Mesenchymal stem cell (in vitro differentiated cells and primary cell): Measurements from ENCODE around the gene CENPP.

Experiments used
- DNase-seq: peaks from one replicate; pipeline ENCODE4 v3.0.0-alpha.2; 2013
- H2AFZ ChIP-seq: one replicate; pipeline ENCODE4 v1.6.1; 2013; ENCODE audit warnings: low read depth, mild to moderate bottlenecking, control low read depth, inconsistent platforms, low read length, moderate library complexity
- H2AK5ac ChIP-seq: 2 replicates; pipeline ENCODE4 v1.6.1; 2013; ENCODE audit warnings: low read length, moderate library complexity, mild to moderate bottlenecking, inconsistent platforms; ENCODE audit not compliant: severe bottlenecking
- H2BK120ac ChIP-seq: one replicate; pipeline ENCODE4 v1.6.1; 2013; ENCODE audit warnings: low read depth, mild to moderate bottlenecking, inconsistent platforms, low read length, moderate library complexity
- H2BK12ac ChIP-seq, 2 experiments: one replicate each; pipeline ENCODE4 v1.6.1; 2013; ENCODE audit warnings: inconsistent platforms in 2 of 2, low read length in 2 of 2, mild to moderate bottlenecking in 2 of 2, moderate library complexity in 2 of 2, control low read depth in 1 of 2
- H2BK15ac ChIP-seq: one replicate; pipeline ENCODE4 v1.6.1; 2013; ENCODE audit warnings: mild to moderate bottlenecking, low read depth, inconsistent platforms; ENCODE audit not compliant: poor library complexity, severe bottlenecking
- H2BK5ac ChIP-seq: 2 replicates; pipeline ENCODE4 v1.6.1; 2013; ENCODE audit warnings: low read depth, mild to moderate bottlenecking, low read length, control low read depth, inconsistent platforms; ENCODE audit not compliant: poor library complexity, severe bottlenecking
- H3K14ac ChIP-seq, 2 experiments: one replicate each; pipeline ENCODE4 v1.6.1; 2013; ENCODE audit warnings: inconsistent platforms in 2 of 2, low read length in 2 of 2, control low read depth in 1 of 2, mild to moderate bottlenecking in 1 of 2, moderate library complexity in 1 of 2
- H3K18ac ChIP-seq, 2 experiments: one replicate each; pipeline ENCODE4 v1.6.1; 2013; ENCODE audit warnings: inconsistent platforms in 2 of 2, low read length in 2 of 2, control low read depth in 1 of 2, low read depth in 1 of 2, mild to moderate bottlenecking in 1 of 2
- H3K23ac ChIP-seq, 2 experiments: one replicate each; pipeline ENCODE4 v1.6.1; 2013; ENCODE audit warnings: inconsistent platforms in 2 of 2, low read length in 2 of 2, mild to moderate bottlenecking in 2 of 2, moderate library complexity in 2 of 2, control low read depth in 1 of 2
- H3K27ac ChIP-seq: 2 replicates; pipeline ENCODE4 v1.5.1; 2013; ENCODE audit warnings: mild to moderate bottlenecking, moderate library complexity, low read length, control low read depth, inconsistent platforms; ENCODE audit not compliant: poor library complexity, severe bottlenecking
- H3K27me3 ChIP-seq, 2 experiments: 2 replicates each; pipeline versions ENCODE4 v1.6.1 to v1.7.0; 2013; ENCODE audit warnings: low read length in 2 of 2, mild to moderate bottlenecking in 2 of 2, moderate library complexity in 2 of 2, control low read depth in 1 of 2, inconsistent platforms in 1 of 2; ENCODE audit not compliant: control insufficient read depth in 1 of 2, insufficient read depth in 1 of 2
- H3K36me3 ChIP-seq, 2 experiments: 2 replicates each; pipeline versions ENCODE4 v1.6.1 to v1.7.0; 2013; ENCODE audit warnings: low read length in 2 of 2, control low read depth in 1 of 2, inconsistent platforms in 1 of 2, low read depth in 1 of 2, mild to moderate bottlenecking in 1 of 2; ENCODE audit not compliant: insufficient read depth in 2 of 2, control insufficient read depth in 1 of 2
- H3K4ac ChIP-seq, 2 experiments: one replicate each; pipeline ENCODE4 v1.6.1; 2013; ENCODE audit warnings: inconsistent platforms in 2 of 2, low read length in 2 of 2, mild to moderate bottlenecking in 2 of 2, moderate library complexity in 2 of 2, control low read depth in 1 of 2, low read depth in 1 of 2
- H3K4me1 ChIP-seq: 2 replicates; pipeline ENCODE4 v1.6.1; 2013; ENCODE audit warnings: low read depth, low read length, control low read depth; ENCODE audit not compliant: control insufficient read depth, insufficient read depth
- H3K4me2 ChIP-seq: 2 replicates; pipeline ENCODE4 v1.6.1; 2013; ENCODE audit warnings: low read length, mild to moderate bottlenecking, inconsistent platforms; ENCODE audit not compliant: poor library complexity, severe bottlenecking
- H3K4me3 ChIP-seq, 2 experiments: 2 replicates each; pipeline versions ENCODE4 v1.5.1 to v1.7.0; 2013; ENCODE audit warnings: low read length in 2 of 2, mild to moderate bottlenecking in 2 of 2, control low read depth in 1 of 2, low read depth in 1 of 2; ENCODE audit not compliant: insufficient read depth in 1 of 2
- H3K79me1 ChIP-seq: replicated peaks from 2 replicates; pipeline ENCODE4 v1.6.1; 2013; ENCODE audit warnings: mild to moderate bottlenecking, control low read depth, low read length, inconsistent platforms; ENCODE audit not compliant: poor library complexity, severe bottlenecking
- H3K9ac ChIP-seq: 2 replicates; pipeline ENCODE4 v1.7.0; 2013; ENCODE audit warnings: mild to moderate bottlenecking, low read length, moderate library complexity
- H3K9me3 ChIP-seq: 2 replicates; pipeline ENCODE4 v1.7.0; 2013; ENCODE audit warnings: mild to moderate bottlenecking, low read length; ENCODE audit not compliant: control insufficient read depth
- H4K8ac ChIP-seq: one replicate; pipeline ENCODE4 v1.6.1; 2013; ENCODE audit warnings: inconsistent platforms, mild to moderate bottlenecking, low read length, moderate library complexity
- H4K91ac ChIP-seq: one replicate; pipeline ENCODE4 v1.6.1; 2013; ENCODE audit warnings: mild to moderate bottlenecking, low read length, inconsistent platforms
- WGBS: methylation state at CpG from one replicate; pipeline ENCODE4 v1.1.7; 2013; ENCODE audit warnings: mixed read lengths; 5-methylcytosine and 5-hydroxymethylcytosine counted together

Gene CENPP

DNA sequence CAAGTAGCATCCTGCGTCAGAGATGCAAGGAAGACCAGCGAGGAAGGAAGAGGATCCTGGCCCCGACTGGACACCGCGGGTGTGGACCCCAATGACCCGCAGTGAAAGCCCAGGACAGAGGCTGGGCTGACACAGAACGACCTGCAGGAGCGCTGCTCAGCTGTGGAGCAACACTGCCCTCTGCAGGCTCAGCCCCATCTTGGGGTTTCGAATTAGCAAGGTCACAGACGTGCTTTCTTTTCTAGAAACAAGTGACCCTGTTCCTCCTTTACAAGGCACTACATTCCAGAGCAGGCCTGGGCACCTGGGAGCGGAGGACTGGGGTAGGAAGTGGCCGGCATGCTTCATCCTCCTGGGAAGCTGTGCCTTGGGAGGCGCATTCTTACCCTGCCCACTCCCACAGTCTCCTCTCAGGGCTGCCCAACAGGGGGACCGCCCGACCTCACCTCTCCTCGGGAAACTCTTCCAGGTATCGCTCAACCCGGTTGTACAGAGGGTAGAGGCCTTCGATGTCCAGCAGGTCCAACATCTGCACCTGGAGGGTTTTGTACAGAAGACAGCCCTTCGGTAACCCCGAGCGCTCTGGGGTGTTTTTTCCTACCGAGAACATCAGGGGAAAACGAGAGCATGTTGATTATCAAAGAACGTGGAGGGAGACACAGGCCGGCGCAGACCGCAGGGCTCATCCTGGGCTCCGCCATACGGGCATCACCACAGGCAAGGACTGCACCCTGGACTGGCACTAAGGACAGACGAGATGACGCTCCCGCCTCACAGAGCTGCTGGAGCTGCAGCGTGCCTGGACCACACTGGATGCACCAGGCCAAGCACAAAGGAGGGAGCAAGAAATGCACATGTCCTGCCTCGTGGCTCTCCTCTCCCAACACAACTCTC is 309.2 kb downstream of the CENPP start:
- H3K18ac ChIP-seq, result peak overlapping the region in 1 of 2 experiments; percentile 34
- no peak overlapping the region for H2BK5ac ChIP-seq
- no peaks in the 10 kb centered on the region for H3K27me3 ChIP-seq
- no peaks in the 10 kb centered on the region for H3K9me3 ChIP-seq
- H2BK120ac ChIP-seq, result no peak overlapping the region
- H3K4me3 ChIP-seq, result no peak overlapping the region
- peaks cover 4% of the 10 kb centered on the region for H3K4me1 ChIP-seq
- no peak overlapping the region for H3K27ac ChIP-seq
- peak overlapping the region; percentile 86 for H4K8ac ChIP-seq
- no peak overlapping the region for H4K91ac ChIP-seq
- H2BK15ac ChIP-seq, result no peak overlapping the region
- peaks cover 83 to 84% of the 10 kb centered on the region in 2 experiments for H3K36me3 ChIP-seq
- H3K79me1 ChIP-seq, result peaks cover 44% of the 10 kb centered on the region
- peak; percentile 77 for DNase-seq
- no peak overlapping the region for H3K4ac ChIP-seq
- no peak overlapping the region for H2AK5ac ChIP-seq
- 70% methylated on average over 35 of the region's 35 CpGs for WGBS
- H3K9ac ChIP-seq, result peak overlapping the region; percentile 63
- H3K14ac ChIP-seq, result no peak overlapping the region
- H2BK12ac ChIP-seq, result peak overlapping the region in 1 of 2 experiments; percentile 83
- no peak overlapping the region for H2AFZ ChIP-seq
- H3K23ac ChIP-seq, result no peak overlapping the region
- no peak overlapping the region for H3K4me2 ChIP-seq

DNA sequence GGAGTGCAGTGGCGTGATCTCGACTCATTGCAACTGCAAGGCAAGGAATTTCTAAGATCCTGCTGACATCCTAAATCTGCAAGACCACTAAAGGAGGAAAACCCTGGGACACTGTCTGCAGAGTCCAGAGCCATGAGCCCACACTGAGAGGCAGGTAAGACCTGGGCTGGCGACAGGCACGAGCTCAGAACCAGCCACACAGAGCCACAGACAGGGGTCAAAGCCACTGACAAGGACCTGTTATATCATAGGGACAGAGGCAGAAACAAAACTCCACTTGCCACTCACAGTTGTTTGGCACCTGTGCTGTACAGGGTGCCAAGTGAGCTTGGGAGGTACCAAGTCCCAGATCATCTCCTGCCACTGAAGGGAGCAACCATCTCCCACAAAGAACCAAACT is 310.0 kb downstream of the CENPP start:
- Histone ChIP-seq H3K14ac (no peak overlapping the region), H2BK12ac (no peak overlapping the region)
- over 99% methylated on average over 4 of the region's 4 CpGs for WGBS

DNA sequence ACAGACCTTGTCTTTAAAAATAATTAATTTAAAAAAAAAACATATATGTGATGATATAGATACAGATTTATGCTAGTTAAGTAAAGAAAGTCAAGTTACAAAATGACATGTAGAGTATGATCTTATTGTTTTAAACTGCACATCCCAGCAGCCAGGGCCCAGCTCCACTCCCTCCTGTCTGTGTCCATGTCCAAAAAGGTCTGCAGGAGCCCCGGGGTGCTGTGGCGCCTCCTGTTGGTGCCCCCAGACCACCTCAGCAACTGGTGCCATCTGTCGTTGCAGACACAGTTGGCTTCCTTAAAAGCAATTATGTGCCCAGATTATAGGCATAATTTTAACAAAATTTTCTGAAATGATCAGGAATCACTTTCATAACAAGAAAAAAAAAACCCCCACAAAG is 310.9 kb downstream of the CENPP start:
- Histone ChIP-seq H4K91ac (no peak overlapping the region), H3K27me3 (no peaks in the 10 kb centered on the region), H3K27ac (no peak overlapping the region), H3K23ac (no peak overlapping the region), H3K4me3 (no peak overlapping the region), H3K4me2 (no peak overlapping the region), H2AK5ac (no peak overlapping the region), H3K9me3 (no peaks in the 10 kb centered on the region), H3K79me1 (peaks cover 50% of the 10 kb centered on the region), H2BK12ac (no peak overlapping the region), H3K4ac (no peak overlapping the region), H3K36me3 (peaks cover 88 to 93% of the 10 kb centered on the region in 2 experiments), H4K8ac (no peak overlapping the region), H3K4me1 (peaks cover 4% of the 10 kb centered on the region), H2BK120ac (no peak overlapping the region), H2AFZ (no peak overlapping the region), H2BK15ac (no peak overlapping the region), H3K18ac (no peak overlapping the region), H3K14ac (no peak overlapping the region), H3K9ac (no peak overlapping the region), H2BK5ac (no peak overlapping the region)
- DNase-seq, result no peak
- 92% methylated on average over 3 of the region's 3 CpGs for WGBS

More for the DNA sequence above, 310.0 kb downstream of the CENPP start:
- H3K4me3 ChIP-seq, result no peak overlapping the region
- H4K8ac ChIP-seq, result no peak overlapping the region
- H4K91ac ChIP-seq, result no peak overlapping the region
- H2AK5ac ChIP-seq, result no peak overlapping the region
- peaks cover 84 to 91% of the 10 kb centered on the region in 2 experiments for H3K36me3 ChIP-seq
- no peak for DNase-seq
- no peak overlapping the region for H2BK120ac ChIP-seq
- H2BK5ac ChIP-seq, result no peak overlapping the region
- no peak overlapping the region for H3K4me2 ChIP-seq
- no peak overlapping the region for H3K27ac ChIP-seq
- no peak overlapping the region for H2AFZ ChIP-seq
- H3K23ac ChIP-seq, result no peak overlapping the region
- H3K4ac ChIP-seq, result no peak overlapping the region
- H3K9me3 ChIP-seq, result no peaks in the 10 kb centered on the region
- peaks cover 47% of the 10 kb centered on the region for H3K79me1 ChIP-seq
- no peak overlapping the region for H2BK15ac ChIP-seq
- no peaks in the 10 kb centered on the region for H3K27me3 ChIP-seq
- peaks cover 4% of the 10 kb centered on the region for H3K4me1 ChIP-seq
- no peak overlapping the region for H3K9ac ChIP-seq
- H3K18ac ChIP-seq, result no peak overlapping the region

DNA sequence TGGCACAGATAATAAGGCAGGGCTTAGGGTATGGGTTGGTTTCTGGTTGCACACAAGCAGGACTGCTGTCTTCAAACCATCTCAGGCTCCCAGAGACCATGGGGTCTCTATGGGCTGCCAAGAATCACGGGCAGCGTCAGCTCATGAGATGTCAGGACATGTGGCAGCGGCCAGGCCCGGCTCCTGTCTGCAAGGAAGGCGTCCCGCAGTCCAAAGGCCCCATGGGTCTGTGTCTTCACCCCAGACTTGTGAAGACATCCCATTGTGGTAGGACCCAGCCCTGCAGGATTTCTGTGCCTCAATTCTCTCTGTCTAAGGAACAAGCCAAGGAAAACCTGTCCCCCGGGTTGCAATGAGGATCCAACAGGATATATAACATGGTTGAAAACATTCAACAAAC is 311.6 kb downstream of the CENPP start:
- WGBS, result 99% methylated on average over 6 of the region's 7 CpGs
- H3K14ac ChIP-seq, result no peak overlapping the region
- no peak for DNase-seq

More for the DNA sequence above, 311.6 kb downstream of the CENPP start:
- Histone ChIP-seq H3K27me3 (no peaks in the 10 kb centered on the region), H2AFZ (no peak overlapping the region), H4K91ac (no peak overlapping the region), H3K79me1 (peaks cover 54% of the 10 kb centered on the region), H2BK15ac (no peak overlapping the region), H3K9ac (no peak overlapping the region), H3K4me3 (no peak overlapping the region), H4K8ac (no peak overlapping the region), H3K4ac (no peak overlapping the region), H3K4me1 (peaks cover 4% of the 10 kb centered on the region), H2AK5ac (no peak overlapping the region), H3K18ac (no peak overlapping the region), H3K23ac (no peak overlapping the region), H3K27ac (no peak overlapping the region), H3K9me3 (no peaks in the 10 kb centered on the region), H2BK12ac (no peak overlapping the region), H3K4me2 (no peak overlapping the region), H2BK5ac (no peak overlapping the region), H3K36me3 (peaks cover 88 to 96% of the 10 kb centered on the region in 2 experiments), H2BK120ac (no peak overlapping the region)
